Mucosa of stomach (tissue), 1 donor: ENCODE data around the gene PCED1B.
"Not testable (repeated sequence)": the region's sequence is repeated elsewhere in the genome, so short reads cannot be mapped to it uniquely, and the experiment has no call there.

Experiments
- H3K27me3 ChIP-seq: one replicate; pipeline ENCODE4 v1.7.0; 2013; ENCODE audit warnings: mild to moderate bottlenecking, low read length; ENCODE audit not compliant: control insufficient read depth, insufficient read depth
- H3K36me3 ChIP-seq: one replicate; pipeline ENCODE4 v1.7.0; 2013; ENCODE audit warnings: low read length; ENCODE audit not compliant: control insufficient read depth, insufficient read depth
- H3K4me1 ChIP-seq: one replicate; pipeline ENCODE4 v1.7.0; 2013; ENCODE audit warnings: mild to moderate bottlenecking, low read length; ENCODE audit not compliant: control insufficient read depth, insufficient read depth
- H3K4me3 ChIP-seq: one replicate; pipeline ENCODE4 v1.7.0; 2013; ENCODE audit warnings: low read length
- H3K9ac ChIP-seq: one replicate; pipeline ENCODE4 v1.7.0; 2013; ENCODE audit warnings: mild to moderate bottlenecking, low read length, moderate library complexity
- H3K9me3 ChIP-seq: one replicate; pipeline ENCODE4 v1.7.0; 2013; ENCODE audit warnings: mild to moderate bottlenecking, low read length, moderate library complexity; ENCODE audit not compliant: control insufficient read depth
- donor health status: Pancreatic carcinoma.

Gene PCED1B

GRCh38 chr12:47190905-47191304, 111.5 kb downstream of the PCED1B start:
- Histone ChIP-seq H3K4me3 (no peak overlapping the region), H3K36me3 (no peaks in the 10 kb centered on the region), H3K4me1 (peaks cover 6% of the 10 kb centered on the region), H3K27me3 (no peaks in the 10 kb centered on the region), H3K9ac (no peak overlapping the region), H3K9me3 (no peaks in the 10 kb centered on the region)

- H3K4me1 ChIP-seq: peaks cover 6% of the 10 kb centered on the region
- no peak overlapping the region for H3K4me3 ChIP-seq
Observed at GRCh38 chr12:47192051-47192450, 112.6 kb downstream of the PCED1B start.

DNA sequence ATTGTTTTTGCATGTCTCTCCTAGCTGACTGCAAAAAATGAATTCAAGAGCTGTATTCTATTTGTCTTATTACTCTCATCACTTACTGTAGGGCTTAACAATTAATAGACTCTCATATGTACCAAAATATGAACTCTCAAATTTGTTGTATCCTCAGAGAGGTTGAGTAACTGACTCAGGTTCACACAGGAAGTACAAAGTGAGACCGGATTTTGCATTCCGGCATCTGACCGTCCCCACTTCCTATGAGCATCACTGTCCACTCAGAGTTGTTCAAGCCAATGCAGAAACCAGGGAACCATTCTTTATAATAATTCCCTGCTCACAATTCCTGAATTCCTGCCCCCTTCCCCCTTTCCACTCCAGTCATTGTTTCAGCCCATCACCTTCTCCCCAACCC, 113.6 kb downstream of the PCED1B start:
- Histone ChIP-seq H3K9ac (no peak overlapping the region), H3K9me3 (no peaks in the 10 kb centered on the region), H3K4me1 (peaks cover 6% of the 10 kb centered on the region), H3K4me3 (no peak overlapping the region), H3K27me3 (no peaks in the 10 kb centered on the region), H3K36me3 (no peaks in the 10 kb centered on the region)

More at GRCh38 chr12:47192051-47192450, 112.6 kb downstream of the PCED1B start:
- H3K36me3 ChIP-seq: no peaks in the 10 kb centered on the region
- no peak overlapping the region for H3K9ac ChIP-seq
- no peaks in the 10 kb centered on the region for H3K27me3 ChIP-seq
- H3K9me3 ChIP-seq: no peaks in the 10 kb centered on the region

GRCh38 chr12:47194501-47194900, 115.1 kb downstream of the PCED1B start:
- Histone ChIP-seq H3K27me3 (no peaks in the 10 kb centered on the region), H3K4me3 (no peak overlapping the region), H3K36me3 (no peaks in the 10 kb centered on the region), H3K9me3 (no peaks in the 10 kb centered on the region), H3K4me1 (no peaks in the 10 kb centered on the region), H3K9ac (no peak overlapping the region)

GRCh38 chr12:47200446-47200845, 121.0 kb downstream of the PCED1B start:
- Histone ChIP-seq H3K4me1 (no peaks in the 10 kb centered on the region), H3K9ac (no peak overlapping the region), H3K36me3 (no peaks in the 10 kb centered on the region), H3K4me3 (no peak overlapping the region), H3K27me3 (no peaks in the 10 kb centered on the region), H3K9me3 (no peaks in the 10 kb centered on the region)

DNA sequence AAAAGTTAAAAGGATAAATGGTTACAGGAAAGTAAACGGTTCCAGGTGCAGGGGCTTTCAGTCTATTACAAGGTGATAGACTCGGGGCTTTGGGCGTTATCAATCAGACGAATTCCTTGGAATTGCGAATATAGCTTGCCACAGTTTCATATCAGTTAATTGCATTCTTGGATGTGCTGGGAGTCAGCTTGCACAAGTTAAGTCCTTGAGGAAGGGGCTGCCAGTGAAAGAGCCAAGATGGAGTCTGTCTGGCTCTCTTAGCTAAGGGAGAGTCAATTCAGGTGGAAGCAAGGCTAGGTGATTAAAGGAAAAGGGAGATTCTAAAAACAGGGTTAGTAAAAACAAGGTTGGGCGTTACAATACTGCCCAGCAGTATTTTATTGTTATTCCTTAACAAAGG, 121.8 kb downstream of the PCED1B start:
- not testable (repeated sequence) for H3K36me3 ChIP-seq, H3K9me3 ChIP-seq, H3K4me3 ChIP-seq, H3K4me1 ChIP-seq, H3K27me3 ChIP-seq, H3K9ac ChIP-seq

DNA sequence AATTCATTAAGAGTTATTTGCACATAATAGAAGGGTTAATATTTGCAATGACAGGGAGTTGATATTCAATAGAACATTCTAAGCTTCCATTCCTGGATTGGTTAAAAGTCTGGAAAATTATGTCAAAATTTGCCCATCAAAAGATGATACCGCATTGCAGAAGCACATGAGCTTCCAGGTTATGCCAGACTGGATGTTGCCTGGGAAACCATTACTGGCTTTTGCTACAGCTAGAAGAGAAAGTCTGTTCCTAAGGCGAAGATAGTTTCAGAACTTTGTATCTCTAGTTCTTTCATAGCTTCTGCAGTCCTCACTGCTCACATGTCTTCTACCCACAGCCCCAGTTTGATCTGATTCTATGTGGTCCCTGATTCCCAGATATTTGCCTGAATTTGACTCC, 122.8 kb downstream of the PCED1B start:
- Histone ChIP-seq H3K4me1 (peaks cover under 1% of the 10 kb centered on the region), H3K4me3 (no peak overlapping the region)

GRCh38 chr12:47205532-47206449, 126.4 kb downstream of the PCED1B start:
- Histone ChIP-seq H3K4me3 (no peak overlapping the region), H3K27me3 (no peaks in the 10 kb centered on the region), H3K4me1 (peaks cover 10% of the 10 kb centered on the region), H3K36me3 (no peaks in the 10 kb centered on the region), H3K9ac (no peak overlapping the region), H3K9me3 (no peaks in the 10 kb centered on the region)

More for the DNA sequence above, 122.8 kb downstream of the PCED1B start:
- no peaks in the 10 kb centered on the region for H3K27me3 ChIP-seq
- H3K9ac ChIP-seq: no peak overlapping the region
- H3K9me3 ChIP-seq: no peaks in the 10 kb centered on the region
- no peaks in the 10 kb centered on the region for H3K36me3 ChIP-seq

- no peaks in the 10 kb centered on the region for H3K27me3 ChIP-seq
- H3K4me3 ChIP-seq: no peak overlapping the region
- no peak overlapping the region for H3K9ac ChIP-seq
- no peaks in the 10 kb centered on the region for H3K36me3 ChIP-seq
- peaks cover 10% of the 10 kb centered on the region for H3K4me1 ChIP-seq
- no peaks in the 10 kb centered on the region for H3K9me3 ChIP-seq
Observed at GRCh38 chr12:47206450-47207339, 127.3 kb downstream of the PCED1B start.

- H3K4me3 ChIP-seq: no peak overlapping the region
- H3K27me3 ChIP-seq: no peaks in the 10 kb centered on the region
- peaks cover 10% of the 10 kb centered on the region for H3K4me1 ChIP-seq
- no peak overlapping the region for H3K9ac ChIP-seq
- no peaks in the 10 kb centered on the region for H3K9me3 ChIP-seq
- no peaks in the 10 kb centered on the region for H3K36me3 ChIP-seq
Observed at GRCh38 chr12:47207340-47207717, 127.9 kb downstream of the PCED1B start.

- H3K36me3 ChIP-seq: no peaks in the 10 kb centered on the region
- no peak overlapping the region for H3K9ac ChIP-seq
- no peaks in the 10 kb centered on the region for H3K9me3 ChIP-seq
- no peak overlapping the region for H3K4me3 ChIP-seq
- no peaks in the 10 kb centered on the region for H3K27me3 ChIP-seq
- peaks cover 10% of the 10 kb centered on the region for H3K4me1 ChIP-seq
Observed at GRCh38 chr12:47207829-47208248, 128.4 kb downstream of the PCED1B start.

GRCh38 chr12:47209014-47209413, 129.6 kb downstream of the PCED1B start:
- Histone ChIP-seq H3K4me1 (peaks cover 10% of the 10 kb centered on the region), H3K9me3 (no peaks in the 10 kb centered on the region), H3K4me3 (no peak overlapping the region), H3K9ac (no peak overlapping the region), H3K27me3 (no peaks in the 10 kb centered on the region), H3K36me3 (no peaks in the 10 kb centered on the region)
